OCI-LY1 (cell line): ENCODE results near the gene PRDM9.

ENCODE experiments used
- H2AFZ ChIP-seq: fragments of 200-600 bp; sonication (generic), shearing (Covaris generic); 2 replicates; pipeline ENCODE4 v1.6.0; 2014; ENCODE audit warnings: antibody characterized with exemption, mild to moderate bottlenecking, low read length
- H3F3A ChIP-seq: fragments of 200-600 bp; sonication (generic), shearing (Covaris generic); 2 replicates; pipeline ENCODE4 v1.6.0; 2014; ENCODE audit warnings: mild to moderate bottlenecking, antibody characterized with exemption, low read length, moderate library complexity; ENCODE audit not compliant: insufficient read depth
- H3K27ac ChIP-seq: fragments of 200-600 bp; sonication (generic); 2 replicates; pipeline ENCODE4 v1.5.1; 2014; ENCODE audit warnings: low read length, mixed run types, mild to moderate bottlenecking, low read depth; ENCODE audit not compliant: poor library complexity, severe bottlenecking
- H3K27me3 ChIP-seq: fragments of 200-600 bp; sonication (generic); 2 replicates; pipeline ENCODE4 v1.6.0; 2014; ENCODE audit warnings: antibody characterized with exemption, mild to moderate bottlenecking, low read length, moderate library complexity; ENCODE audit not compliant: insufficient read depth
- H3K36me3 ChIP-seq: fragments of 200-600 bp; sonication (generic); 2 replicates; pipeline ENCODE4 v1.6.1; 2014; ENCODE audit warnings: mild to moderate bottlenecking, antibody characterized with exemption, low read length, moderate library complexity, mixed read lengths; ENCODE audit not compliant: insufficient read depth
- H3K4me1 ChIP-seq: fragments of 200-600 bp; sonication (generic); 2 replicates; pipeline ENCODE4 v1.5.1; 2014; ENCODE audit warnings: mild to moderate bottlenecking, low read length, moderate library complexity; ENCODE audit not compliant: insufficient read depth, severe bottlenecking
- H3K4me2 ChIP-seq: fragments of 200-600 bp; sonication (generic), shearing (Covaris generic); 2 replicates; pipeline ENCODE4 v1.6.1; 2014; ENCODE audit warnings: low read length
- H3K4me3 ChIP-seq: fragments of 200-600 bp; sonication (generic); 2 replicates; pipeline ENCODE4 v1.5.1; 2014; ENCODE audit warnings: low read length, low read depth, mild to moderate bottlenecking, mixed read lengths; ENCODE audit not compliant: poor library complexity, severe bottlenecking
- H3K79me2 ChIP-seq: fragments of 200-600 bp; shearing (Covaris generic); 2 replicates; pipeline ENCODE4 v1.6.1; 2016; ENCODE audit warnings: mixed run types, low read length, mixed read lengths; ENCODE audit not compliant: insufficient read depth
- H3K9ac ChIP-seq: fragments of 200-600 bp; sonication (generic), shearing (Covaris generic); 2 replicates; pipeline ENCODE4 v1.6.1; 2014; ENCODE audit warnings: mild to moderate bottlenecking, low read length, mixed read lengths
- H3K9me2 ChIP-seq: fragments of 200-600 bp; sonication (generic), shearing (Covaris generic); 2 replicates; pipeline ENCODE4 v1.6.1; 2014; ENCODE audit warnings: low read depth, mild to moderate bottlenecking, low read length, mixed read lengths
- H3K9me3 ChIP-seq: fragments of 200-600 bp; shearing (Covaris generic); 2 replicates; pipeline ENCODE4 v1.6.1; 2014; ENCODE audit warnings: low read length, mixed read lengths
- H4K20me1 ChIP-seq: fragments of 200-600 bp; sonication (generic), shearing (Covaris generic); 2 replicates; pipeline ENCODE4 v1.6.0; 2016; ENCODE audit warnings: mild to moderate bottlenecking, low read length; ENCODE audit not compliant: insufficient read depth
- EZH2 ChIP-seq: fragments of 200-600 bp; sonication (generic), shearing (Covaris generic); IDR thresholded peaks from 2 replicates; pipeline ENCODE4 v1.8.0; 2017; ENCODE audit warnings: borderline replicate concordance, mixed run types, mild to moderate bottlenecking, antibody characterized with exemption, low read length, moderate library complexity, mixed read lengths
- TF ChIP-seq, protein P1 (sequence below): fragments of 200-600 bp; sonication (generic), shearing (Covaris generic); IDR thresholded peaks from 2 replicates; pipeline ENCODE4 v1.5.1; 2017; ENCODE audit warnings: mild to moderate bottlenecking, antibody characterized with exemption, low read length, moderate library complexity, mixed read lengths

The PRDM9 gene

DNA sequence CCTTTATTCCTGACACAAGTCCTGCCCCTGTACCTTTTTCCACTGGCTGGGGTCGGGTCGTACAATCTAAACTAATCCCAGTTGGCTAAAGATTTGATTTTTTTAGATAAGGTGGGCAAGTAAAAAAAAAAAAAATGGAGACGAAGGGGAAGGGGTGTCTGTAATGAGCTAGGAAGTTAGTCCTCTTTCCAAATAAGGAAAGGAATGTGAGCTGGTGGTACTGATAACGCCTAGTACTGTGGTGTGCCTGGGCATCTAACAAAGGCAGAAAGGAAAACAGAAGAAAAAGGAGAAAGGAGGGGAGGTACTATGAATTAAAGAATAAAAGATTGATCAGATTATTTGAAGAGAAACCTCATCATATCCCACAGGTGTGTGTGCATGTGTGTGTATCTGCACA, 21.3 kb downstream of the PRDM9 start:
- H3K4me1 ChIP-seq, result no peaks in the 10 kb centered on the region
- H3K27me3 ChIP-seq, result no peaks in the 10 kb centered on the region
- H3K4me3 ChIP-seq, result no peak overlapping the region
- no peak overlapping the region for H3K9ac ChIP-seq
- H3K9me2 ChIP-seq, result no peaks in the 10 kb centered on the region
- no peaks in the 10 kb centered on the region for H4K20me1 ChIP-seq
- no peak for TF ChIP-seq EZH2
- TF ChIP-seq, protein P1, sequence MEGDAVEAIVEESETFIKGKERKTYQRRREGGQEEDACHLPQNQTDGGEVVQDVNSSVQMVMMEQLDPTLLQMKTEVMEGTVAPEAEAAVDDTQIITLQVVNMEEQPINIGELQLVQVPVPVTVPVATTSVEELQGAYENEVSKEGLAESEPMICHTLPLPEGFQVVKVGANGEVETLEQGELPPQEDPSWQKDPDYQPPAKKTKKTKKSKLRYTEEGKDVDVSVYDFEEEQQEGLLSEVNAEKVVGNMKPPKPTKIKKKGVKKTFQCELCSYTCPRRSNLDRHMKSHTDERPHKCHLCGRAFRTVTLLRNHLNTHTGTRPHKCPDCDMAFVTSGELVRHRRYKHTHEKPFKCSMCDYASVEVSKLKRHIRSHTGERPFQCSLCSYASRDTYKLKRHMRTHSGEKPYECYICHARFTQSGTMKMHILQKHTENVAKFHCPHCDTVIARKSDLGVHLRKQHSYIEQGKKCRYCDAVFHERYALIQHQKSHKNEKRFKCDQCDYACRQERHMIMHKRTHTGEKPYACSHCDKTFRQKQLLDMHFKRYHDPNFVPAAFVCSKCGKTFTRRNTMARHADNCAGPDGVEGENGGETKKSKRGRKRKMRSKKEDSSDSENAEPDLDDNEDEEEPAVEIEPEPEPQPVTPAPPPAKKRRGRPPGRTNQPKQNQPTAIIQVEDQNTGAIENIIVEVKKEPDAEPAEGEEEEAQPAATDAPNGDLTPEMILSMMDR, result no peak
- H3K4me2 ChIP-seq, result no peak overlapping the region
- no peak overlapping the region for H3K27ac ChIP-seq
- no peaks in the 10 kb centered on the region for H3K36me3 ChIP-seq
- H3F3A ChIP-seq, result no peaks in the 10 kb centered on the region
- H3K79me2 ChIP-seq, result no peaks in the 10 kb centered on the region
- no peak overlapping the region for H2AFZ ChIP-seq
- H3K9me3 ChIP-seq, result no peaks in the 10 kb centered on the region

DNA sequence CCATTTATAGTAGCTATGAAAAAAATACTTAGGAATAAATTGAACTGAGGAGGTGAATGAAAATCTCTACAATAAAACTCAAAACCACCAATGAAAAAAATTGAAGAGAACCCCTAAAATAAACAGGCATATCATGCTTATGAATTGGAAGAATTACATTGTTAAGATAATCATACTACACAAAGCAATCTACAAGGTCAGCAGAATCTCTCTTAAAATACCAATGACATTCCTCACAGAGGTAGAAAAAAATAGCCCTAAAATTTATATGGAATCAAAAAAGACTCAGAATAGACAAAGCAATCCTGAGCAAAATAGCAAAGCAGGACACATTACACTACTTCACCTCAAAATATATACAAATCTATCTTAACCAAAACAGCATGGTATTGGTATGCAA, 23.2 kb downstream of the PRDM9 start:
- Histone ChIP-seq H3K27me3 (no peaks in the 10 kb centered on the region), H3K36me3 (no peaks in the 10 kb centered on the region), H2AFZ (no peak overlapping the region), H4K20me1 (no peaks in the 10 kb centered on the region), H3F3A (no peaks in the 10 kb centered on the region), H3K79me2 (no peaks in the 10 kb centered on the region), H3K27ac (no peak overlapping the region), H3K4me2 (no peak overlapping the region), H3K9me3 (no peaks in the 10 kb centered on the region), H3K4me1 (no peaks in the 10 kb centered on the region), H3K9ac (no peak overlapping the region), H3K9me2 (no peaks in the 10 kb centered on the region), H3K4me3 (no peak overlapping the region)
- no peak for TF ChIP-seq EZH2
- TF ChIP-seq, protein P1, result no peak

GRCh38 chr5:23571059-23571458, 63.6 kb downstream of the PRDM9 start:
- Histone ChIP-seq H4K20me1 (no peaks in the 10 kb centered on the region), H3K4me2 (no peak overlapping the region), H3K36me3 (no peaks in the 10 kb centered on the region), H2AFZ (no peak overlapping the region), H3K9me2 (no peaks in the 10 kb centered on the region), H3K4me3 (no peak overlapping the region), H3F3A (no peaks in the 10 kb centered on the region), H3K4me1 (no peaks in the 10 kb centered on the region), H3K79me2 (no peaks in the 10 kb centered on the region), H3K9ac (no peak overlapping the region), H3K9me3 (no peaks in the 10 kb centered on the region), H3K27me3 (no peaks in the 10 kb centered on the region), H3K27ac (no peak overlapping the region)
- TF ChIP-seq, protein P1, result no peak
- TF ChIP-seq EZH2, result no peak
